GM18507 (cell line): ENCODE results near the gene NBR1.
"Not testable (repeated sequence)": the region's sequence is repeated elsewhere in the genome, so short reads cannot be mapped to it uniquely, and the experiment has no call there.

Source experiments
- DNase-seq: peaks from one replicate; pipeline ENCODE4 v3.0.0; 2011; ENCODE audit warnings: low read depth; ENCODE audit not compliant: insufficient read length; ENCODE audit errors: extremely low spot score
- FAIRE-seq: peaks from 2 replicates; lab custom pipeline; 2011; peaks lifted over from hg19 to GRCh38; lab: Jason Lieb, UNC

Gene NBR1

DNA sequence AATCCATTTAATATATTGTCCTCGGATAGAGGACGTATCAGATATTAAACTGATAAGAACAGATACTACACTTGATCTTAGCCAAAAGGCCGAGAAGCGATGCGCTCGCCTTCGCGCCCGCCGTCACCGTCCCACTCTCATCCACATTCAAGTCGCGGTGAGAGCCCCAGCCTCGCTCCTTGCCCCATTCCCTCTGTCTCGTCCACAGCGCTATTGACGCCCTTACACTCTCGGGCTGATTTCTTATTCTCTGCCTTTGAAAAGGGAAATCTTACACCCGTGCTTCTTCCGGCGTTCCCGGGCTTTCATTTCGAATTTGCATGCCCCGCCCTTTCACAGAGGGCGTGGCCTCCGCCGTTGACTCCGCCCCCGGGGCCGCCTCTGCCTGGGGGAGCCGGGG is 62.9 kb downstream of the NBR1 start, which contains the start of gene RNU2-1:
Gene RNU2-1 (minus strand): TSS at position 101 of the 400 bp plus-strand sequence.
- FAIRE-seq, DNase-seq: not testable (repeated sequence)

DNA sequence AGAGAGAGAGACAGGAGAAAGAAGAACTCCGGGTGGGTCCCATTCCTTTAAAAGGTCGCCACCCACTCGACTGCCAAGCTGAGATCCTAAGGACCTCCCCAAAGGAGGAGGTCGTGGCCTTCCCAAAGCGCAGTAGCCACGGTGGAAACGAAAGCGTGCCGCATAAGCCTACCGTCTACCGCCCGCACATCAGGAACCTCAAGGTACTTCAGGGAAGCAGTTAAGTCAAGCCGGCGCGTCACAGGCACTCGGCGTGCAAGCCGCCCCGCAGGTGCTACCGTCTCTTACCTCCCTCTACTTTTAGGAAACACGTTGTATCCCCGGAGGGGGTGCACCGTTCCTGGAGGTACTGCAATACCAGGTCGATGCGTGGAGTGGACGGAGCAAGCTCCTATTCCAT is 68.6 kb downstream of the NBR1 start:
- FAIRE-seq, DNase-seq: not testable (repeated sequence)

DNA sequence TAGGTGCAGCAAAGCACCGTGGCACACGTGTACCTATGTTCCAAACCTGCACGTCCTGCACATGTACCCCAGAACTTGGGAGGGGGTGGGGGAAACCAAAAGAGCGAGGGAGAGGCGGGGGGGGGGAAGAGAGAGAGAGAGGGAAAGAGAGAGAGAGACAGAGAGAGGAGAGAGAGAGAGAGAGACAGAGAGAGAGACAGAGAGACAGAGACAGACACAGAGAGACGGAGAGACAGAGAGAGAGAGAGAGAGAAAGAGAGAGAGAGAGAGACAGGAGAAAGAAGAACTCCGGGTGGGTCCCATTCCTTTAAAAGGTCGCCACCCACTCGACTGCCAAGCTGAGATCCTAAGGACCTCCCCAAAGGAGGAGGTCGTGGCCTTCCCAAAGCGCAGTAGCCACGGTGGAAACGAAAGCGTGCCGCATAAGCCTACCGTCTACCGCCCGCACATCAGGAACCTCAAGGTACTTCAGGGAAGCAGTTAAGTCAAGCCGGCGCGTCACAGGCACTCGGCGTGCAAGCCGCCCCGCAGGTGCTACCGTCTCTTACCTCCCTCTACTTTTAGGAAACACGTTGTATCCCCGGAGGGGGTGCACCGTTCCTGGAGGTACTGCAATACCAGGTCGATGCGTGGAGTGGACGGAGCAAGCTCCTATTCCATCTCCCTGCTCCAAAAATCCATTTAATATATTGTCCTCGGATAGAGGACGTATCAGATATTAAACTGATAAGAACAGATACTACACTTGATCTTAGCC is 69.8 kb downstream of the NBR1 start:
- FAIRE-seq, DNase-seq: not testable (repeated sequence)

DNA sequence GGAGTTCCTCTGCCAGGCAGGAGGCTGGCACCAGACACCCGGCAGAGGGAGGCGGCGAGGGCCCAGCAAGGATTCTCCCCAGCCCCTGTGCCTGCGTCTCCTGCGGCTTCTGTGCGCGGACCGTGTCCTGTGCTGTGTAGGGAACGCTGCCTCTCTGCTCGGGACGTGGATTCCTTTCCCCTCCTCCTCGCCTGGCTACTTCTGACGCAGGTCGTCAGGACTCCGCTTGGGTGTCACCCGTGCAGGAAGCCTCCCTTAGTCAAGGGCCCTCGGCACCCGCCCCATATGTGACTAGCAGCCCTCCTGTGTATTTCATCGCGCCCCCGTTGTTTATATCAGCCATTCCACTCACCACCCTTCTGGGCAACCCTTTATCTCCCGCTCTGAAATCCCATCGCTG is 75.4 kb downstream of the NBR1 start:
- not testable (repeated sequence) for FAIRE-seq, DNase-seq
